Fibroblast of gingiva (primary cell): ENCODE measurements around the gene SLC30A4.
A peak's percentile ranks its signal among the peaks of the same experiment; 100 is the strongest.
"Not testable (repeated sequence)": the region's sequence is repeated elsewhere in the genome, so short reads cannot be mapped to it uniquely, and the experiment has no call there.

Source experiments
- DNase-seq: peaks from one replicate; pipeline ENCODE4 v3.0.0-alpha.2; 2011; ENCODE audit warnings: low read depth

SLC30A4 gene

GRCh38 chr15:45507143-45507542, 15.4 kb downstream of the SLC30A4 start:
- DNase-seq = not testable (repeated sequence)

- no peak for DNase-seq
These were observed 23.1 kb downstream of the SLC30A4 start for GRCh38 chr15:45499426-45499825.

GRCh38 chr15:45498701-45499100, 23.9 kb downstream of the SLC30A4 start:
- DNase-seq = no peak

GRCh38 chr15:45497261-45497660, 25.3 kb downstream of the SLC30A4 start:
- no peak for DNase-seq

- no peak for DNase-seq
These were observed 25.9 kb downstream of the SLC30A4 start for GRCh38 chr15:45496658-45497057.

GRCh38 chr15:45495588-45495987, 27.0 kb downstream of the SLC30A4 start:
- DNase-seq = no peak

- DNase-seq = no peak
These were observed 32.8 kb downstream of the SLC30A4 start for GRCh38 chr15:45489690-45490238.

- no peak for DNase-seq
These were observed 36.2 kb downstream of the SLC30A4 start for GRCh38 chr15:45486317-45486716.

- no peak for DNase-seq
These were observed 41.4 kb downstream of the SLC30A4 start for GRCh38 chr15:45481135-45481534.

- no peak for DNase-seq
These were observed 46.1 kb downstream of the SLC30A4 start for GRCh38 chr15:45476410-45476809.

GRCh38 chr15:45474799-45475198, 47.8 kb downstream of the SLC30A4 start:
- DNase-seq = no peak

GRCh38 chr15:45473068-45473467, 49.5 kb downstream of the SLC30A4 start:
- DNase-seq = no peak

GRCh38 chr15:45471151-45471550, 51.4 kb downstream of the SLC30A4 start:
- DNase-seq = no peak

GRCh38 chr15:45469441-45469840, 53.1 kb downstream of the SLC30A4 start:
- no peak for DNase-seq

- DNase-seq = no peak
These were observed 53.5 kb downstream of the SLC30A4 start for GRCh38 chr15:45469027-45469426.

GRCh38 chr15:45468294-45468693, 54.3 kb downstream of the SLC30A4 start:
- DNase-seq = no peak

GRCh38 chr15:45458746-45459403, 63.7 kb downstream of the SLC30A4 start:
- DNase-seq = peak; percentile 17

GRCh38 chr15:45457641-45458539, 64.7 kb downstream of the SLC30A4 start:
- peak; percentile 62 for DNase-seq

GRCh38 chr15:45457220-45457619, 65.3 kb downstream of the SLC30A4 start:
- no peak for DNase-seq

GRCh38 chr15:45456212-45457106, 66.1 kb downstream of the SLC30A4 start:
- peak; percentile 98 for DNase-seq

- DNase-seq = peak; percentile 92
These were observed 67.7 kb downstream of the SLC30A4 start for GRCh38 chr15:45454814-45455213.

- no peak for DNase-seq
These were observed 71.3 kb downstream of the SLC30A4 start for GRCh38 chr15:45451265-45451664.
